Heart right ventricle (tissue), 16 donors: ENCODE results near the gene GLYAT. TPM values are rescaled to one million over a fixed set of nuclear protein-coding genes. Genes with fewer than 3 reads are reported as not detected.

Source experiments
- ATAC-seq, 8 donors: fragments of 200-7000 bp; cut with Tn5 transposase; one replicate each; pipeline ENCODE4 v1.9.1; 2020; ENCODE audit warnings: mild to moderate bottlenecking in 8 of 8, moderate library complexity in 8 of 8, moderate number of reproducible peaks in 1 of 8
- DNase-seq, 2 donors: peaks; one replicate each; pipeline ENCODE4 v3.0.0-alpha.2; 2020
- H3K27ac ChIP-seq, 10 donors: fragments of 200-600 bp; sonication (generic) in 2 of 10; one replicate each; pipeline versions ENCODE4 v1.5.0 to v1.8.0; 2020 to 2022; ENCODE audit warnings: mild to moderate bottlenecking in 3 of 10
- H3K27me3 ChIP-seq, 7 donors: fragments of 200-600 bp; one replicate each; pipeline ENCODE4 v1.8.0; 2021 to 2022; ENCODE audit warnings: mild to moderate bottlenecking in 2 of 7
- H3K36me3 ChIP-seq, 9 donors: fragments of 200-600 bp; sonication (generic) in 1 of 9; one replicate each; pipeline versions ENCODE4 v1.5.0 to v1.8.0; 2020 to 2022; ENCODE audit warnings: mild to moderate bottlenecking in 2 of 9
- H3K4me1 ChIP-seq, 9 donors: fragments of 200-600 bp; sonication (generic) in 1 of 9; one replicate each; pipeline versions ENCODE4 v1.5.0 to v1.8.0; 2020 to 2022; ENCODE audit warnings: mild to moderate bottlenecking in 4 of 9
- H3K4me3 ChIP-seq, 10 donors: fragments of 200-600 bp; sonication (generic) in 2 of 10; one replicate each; pipeline versions ENCODE4 v1.5.0 to v1.8.0; 2020 to 2022; ENCODE audit warnings: mild to moderate bottlenecking in 7 of 10, moderate library complexity in 2 of 10
- H3K9me3 ChIP-seq, 11 donors: fragments of 200-600 bp in 10 of 11; sonication (generic) in 2 of 11; one replicate each; pipeline versions ENCODE4 v1.5.0 to v1.8.0; 2013 to 2022; ENCODE audit warnings: mild to moderate bottlenecking in 2 of 11, control low read depth in 1 of 11, moderate library complexity in 1 of 11
- WGBS, 2 donors: extraction: QIAGEN DNeasy Blood & Tissue Kit; methylation state at CpG; one replicate each; pipeline ENCODE4 v1.1.7; 2013; ENCODE audit warnings: inconsistent platforms in 1 of 2; 5-methylcytosine and 5-hydroxymethylcytosine counted together
- intact Hi-C, 10 donors: fragments of 100-400 bp; cut with DNase I; formaldehyde crosslinking; loops; one replicate each; pipeline versions ENCODE4 v1.11.1 to v1.14.2; 2022
- polyA plus RNA-seq, 2 donors: library from polyadenylated mRNA; stranded (reverse); fragments of 200-250 nt; gene quantifications; one replicate each; pipeline ENCODE4 v1.2.3, GENCODE V29; 2013
- total RNA-seq, 10 donors: library from RNA; stranded (reverse); fragmentation: NEBNext Ultra II Directional in 3 of 10; extraction: Animal tissue kit (Norgen Biotek cat#: 25700) in 3 of 10; gene quantifications; one replicate each; pipeline versions ENCODE4 v1.2.1 to v1.2.4, GENCODE V29; 2021 to 2023
- TF ChIP-seq, protein P1 (sequence below), 9 donors: fragments of 200-600 bp; sonication (generic) in 2 of 9; IDR thresholded peaks; one replicate each; pipeline versions ENCODE4 v1.5.0 to v1.8.0; 2021 to 2022; ENCODE audit warnings: antibody characterized with exemption in 9 of 9, mild to moderate bottlenecking in 5 of 9, moderate library complexity in 1 of 9
- donor health status: Arrhythmogenic right ventricular cardiomyopathy.
- donor health status: ischemic (EF 13 %, LVEDD 7.1; RV severe dilation, severe dysfunction).
- donor health status: healthy with polysubstance abuse.
- donor health status: DM: no; HTN: yes; CAD: no.
- donor health status: DM: no; HTN: no; CAD: no.
- donor health status: ischemic (EF 25% LVEDD 6.9; RV normal size, moderate dysfunction).
- donor health status: ischemic (EF 25% LVEDD 5.7; RV mildly dilated, moderate dysfunction).
- donor health status: healthy.
- donor health status: DM: yes; HTN: yes; CAD: no.
- donor health status: Ischemic cardiomyopathy.
- donor health status: ischemic (EF 35%, LVEDD 5.7; RV mildly dilated, moderate dysfunction).
- donor health status: nonischemic (EF 11% LVEDD 7.7; RV severe dilation, severe dysfunction).
- donor health status: DM: yes; HTN: yes; CAD: no.
- donor health status: PGD.
- donor health status: ischemic (EF 29% LVEDD 5.4; RV normal size, mild dysfunction).
- donor health status: nonischemic (EF 23%, LVEDD 6.1; RV moderate dilation, normal function).

The GLYAT gene
- total and polyA plus RNA-seq, 12 donors: 0.22 to 0.79 (median 0.29) TPM; not detected in 7

DNA sequence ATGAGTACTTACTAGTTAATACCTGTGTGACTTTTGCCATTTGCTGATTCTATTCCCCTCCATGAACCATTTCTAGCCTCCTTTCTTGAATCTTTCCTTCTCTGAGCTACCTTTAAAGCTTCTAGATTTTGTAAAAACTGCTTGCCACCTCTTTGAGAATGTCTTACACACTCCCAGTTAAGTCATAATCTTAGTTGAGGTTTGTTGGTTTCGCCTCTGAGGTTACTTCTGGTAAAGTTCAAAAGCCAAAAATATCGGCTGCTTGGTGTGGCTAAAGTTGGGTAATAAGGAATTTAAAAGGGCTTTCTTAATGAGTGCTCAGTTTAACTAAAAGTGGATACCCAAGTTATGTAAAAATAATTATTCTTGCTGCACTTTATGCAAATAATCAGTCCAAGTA, 10.4 kb upstream of the GLYAT start:
- no peaks in the 10 kb centered on the region for H3K36me3 ChIP-seq
- TF ChIP-seq, protein P1, sequence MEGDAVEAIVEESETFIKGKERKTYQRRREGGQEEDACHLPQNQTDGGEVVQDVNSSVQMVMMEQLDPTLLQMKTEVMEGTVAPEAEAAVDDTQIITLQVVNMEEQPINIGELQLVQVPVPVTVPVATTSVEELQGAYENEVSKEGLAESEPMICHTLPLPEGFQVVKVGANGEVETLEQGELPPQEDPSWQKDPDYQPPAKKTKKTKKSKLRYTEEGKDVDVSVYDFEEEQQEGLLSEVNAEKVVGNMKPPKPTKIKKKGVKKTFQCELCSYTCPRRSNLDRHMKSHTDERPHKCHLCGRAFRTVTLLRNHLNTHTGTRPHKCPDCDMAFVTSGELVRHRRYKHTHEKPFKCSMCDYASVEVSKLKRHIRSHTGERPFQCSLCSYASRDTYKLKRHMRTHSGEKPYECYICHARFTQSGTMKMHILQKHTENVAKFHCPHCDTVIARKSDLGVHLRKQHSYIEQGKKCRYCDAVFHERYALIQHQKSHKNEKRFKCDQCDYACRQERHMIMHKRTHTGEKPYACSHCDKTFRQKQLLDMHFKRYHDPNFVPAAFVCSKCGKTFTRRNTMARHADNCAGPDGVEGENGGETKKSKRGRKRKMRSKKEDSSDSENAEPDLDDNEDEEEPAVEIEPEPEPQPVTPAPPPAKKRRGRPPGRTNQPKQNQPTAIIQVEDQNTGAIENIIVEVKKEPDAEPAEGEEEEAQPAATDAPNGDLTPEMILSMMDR (IDR thresholded peaks at IDR 0.05): no peak
- H3K4me3 ChIP-seq: no peak overlapping the region
- 66 to 78% methylated on average over 2 of the region's 2 CpGs for WGBS, 2 donors
- no peaks in the 10 kb centered on the region for H3K4me1 ChIP-seq
- no peak overlapping the region for H3K27ac ChIP-seq
- ATAC-seq (no peak), DNase-seq (no peak)
- peaks cover 0 to 6% (median 0%) of the 10 kb centered on the region in 7 donors for H3K27me3 ChIP-seq
- intact Hi-C loops: no loop called here
- H3K9me3 ChIP-seq: peaks cover 0 to 60% (median 11%) of the 10 kb centered on the region in 11 donors

DNA sequence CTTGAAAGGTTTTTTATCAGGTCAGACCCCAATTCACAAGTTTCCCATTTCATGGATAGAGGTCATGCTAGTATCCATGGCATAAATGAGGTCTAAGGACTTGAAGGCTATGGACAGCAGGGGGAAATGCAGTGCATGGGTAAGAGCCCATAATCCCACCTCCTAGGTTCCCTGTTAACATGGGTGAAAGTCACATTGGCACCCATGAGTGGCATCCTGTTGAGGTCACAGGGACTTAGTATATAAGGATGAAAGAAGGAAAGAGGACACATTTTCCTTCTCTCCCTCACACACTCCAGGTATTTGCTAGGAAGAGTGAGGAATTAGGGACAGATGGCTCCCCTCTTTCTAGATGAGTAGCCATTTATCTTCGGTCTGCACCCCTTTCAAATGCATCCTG, 9.4 kb upstream of the GLYAT start:
- intact Hi-C loops: no loop called here
- Histone ChIP-seq H3K9me3 (peaks cover 0 to 60% (median 11%) of the 10 kb centered on the region in 11 donors), H3K4me1 (no peaks in the 10 kb centered on the region), H3K27ac (no peak overlapping the region), H3K36me3 (no peaks in the 10 kb centered on the region), H3K27me3 (peaks cover 0 to 6% (median 0%) of the 10 kb centered on the region in 7 donors), H3K4me3 (no peak overlapping the region)
- TF ChIP-seq, protein P1 (IDR thresholded peaks at IDR 0.05): no peak
- ATAC-seq (no peak), DNase-seq (no peak)
- 55 to 73% methylated on average over 1 of the region's 1 CpG for WGBS, 2 donors

DNA sequence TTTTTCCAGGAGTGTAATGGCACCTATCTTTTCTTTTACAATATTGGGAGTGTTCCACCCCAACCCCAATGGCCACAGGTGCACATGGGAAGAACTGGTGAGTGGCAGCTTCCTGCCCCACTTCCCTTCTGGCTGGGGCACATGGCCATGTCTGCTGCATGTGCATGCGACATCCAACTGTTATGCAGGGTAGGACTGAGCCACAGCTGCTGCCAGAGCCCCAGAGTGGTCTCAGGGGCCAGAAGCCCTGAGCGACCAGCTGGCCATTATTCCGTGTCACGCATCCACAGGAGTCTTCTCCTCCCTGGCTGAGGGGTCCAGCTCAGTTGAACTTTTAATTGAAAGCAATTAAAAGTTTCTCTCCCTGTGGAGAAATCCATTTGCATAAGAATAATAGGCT, 8.7 kb upstream of the GLYAT start:
- Histone ChIP-seq H3K27me3 (peaks cover 0 to 6% (median 0%) of the 10 kb centered on the region in 7 donors), H3K36me3 (no peaks in the 10 kb centered on the region), H3K9me3 (peaks cover 0 to 60% (median 11%) of the 10 kb centered on the region in 11 donors), H3K4me3 (no peak overlapping the region), H3K4me1 (no peaks in the 10 kb centered on the region), H3K27ac (no peak overlapping the region)
- ATAC-seq: no peak
- TF ChIP-seq, protein P1 (IDR thresholded peaks at IDR 0.05): no peak
- 66 to 76% methylated on average over 4 of the region's 4 CpGs for WGBS, 2 donors
- DNase-seq: no peak
- intact Hi-C loops: no loop called here

DNA sequence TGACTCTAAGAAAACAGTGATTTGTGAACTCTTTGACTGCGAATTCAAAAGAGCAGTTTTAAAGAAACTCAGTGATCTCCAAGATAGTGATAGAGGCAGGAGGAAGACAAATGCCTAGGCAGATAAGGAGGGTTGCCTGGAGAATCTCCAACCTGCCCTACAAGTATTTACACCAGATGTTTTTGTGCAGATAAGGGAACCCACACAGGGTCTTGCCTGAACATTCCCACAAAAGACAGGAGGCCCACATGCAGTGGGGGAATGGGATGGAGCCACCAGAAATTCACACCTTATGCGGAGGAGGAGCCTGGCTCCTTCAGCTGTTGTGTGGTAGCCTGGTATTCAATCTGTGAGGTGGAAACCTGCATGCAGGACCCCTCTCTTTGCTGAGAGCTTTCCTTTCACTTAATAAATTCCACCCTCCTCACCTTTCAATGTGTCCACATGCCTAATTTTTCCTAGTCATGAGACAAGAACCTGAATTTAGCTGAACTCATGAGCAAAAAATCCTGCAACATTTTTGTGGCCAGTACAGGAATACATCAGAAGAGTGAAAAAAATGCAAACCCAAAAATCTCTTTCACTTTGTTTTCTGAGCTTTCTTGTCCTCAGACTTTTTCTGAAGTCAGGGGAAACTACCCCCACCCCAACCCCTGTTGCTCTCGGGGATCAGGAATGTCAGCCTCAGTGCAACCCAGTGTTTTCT, 8.1 kb upstream of the GLYAT start:
- WGBS, 2 donors: 62 to 63% methylated on average over 3 of the region's 3 CpGs
- no peak overlapping the region for H3K27ac ChIP-seq
- intact Hi-C loops: no loop called here
- no peaks in the 10 kb centered on the region for H3K36me3 ChIP-seq
- no peak overlapping the region for H3K4me3 ChIP-seq
- H3K27me3 ChIP-seq: peaks cover 0 to 6% (median 0%) of the 10 kb centered on the region in 7 donors
- peaks cover 0 to 54% (median 11%) of the 10 kb centered on the region in 11 donors for H3K9me3 ChIP-seq
- DNase-seq (no peak), ATAC-seq (no peak)
- TF ChIP-seq, protein P1 (IDR thresholded peaks at IDR 0.05): no peak
- H3K4me1 ChIP-seq: no peaks in the 10 kb centered on the region
